ENCODE data around the gene COL11A1. TPM values are rescaled to one million over a fixed set of nuclear protein-coding genes. Genes with fewer than 3 reads are reported as not detected.

COL11A1 gene
- total and polyA plus RNA-seq, 2 of the 13 experiments (the other 11 are each of a cell fraction or from before 2014, with no cell fraction given) = not detected

DNA sequence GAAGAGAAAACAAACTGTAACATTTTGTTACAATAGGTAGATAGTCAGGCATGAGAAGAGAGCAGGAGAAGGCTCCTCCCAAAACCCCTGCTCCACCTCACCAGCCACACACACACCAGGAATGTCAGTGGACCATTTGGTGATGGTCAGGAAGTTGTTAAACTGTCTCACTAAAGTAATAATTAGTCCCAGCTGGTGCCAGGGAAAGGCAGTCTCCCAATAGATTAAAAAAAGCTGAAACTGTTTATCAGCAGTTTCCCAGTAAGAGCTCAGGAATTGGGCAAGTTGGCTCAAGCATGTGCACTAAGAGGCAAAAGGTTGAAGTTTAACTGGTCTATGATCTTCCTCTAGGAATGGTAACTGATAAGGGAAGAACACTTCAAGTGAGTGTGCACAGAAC is 249.6 kb downstream of the COL11A1 start (continued):
- TF ChIP-seq, protein P1, sequence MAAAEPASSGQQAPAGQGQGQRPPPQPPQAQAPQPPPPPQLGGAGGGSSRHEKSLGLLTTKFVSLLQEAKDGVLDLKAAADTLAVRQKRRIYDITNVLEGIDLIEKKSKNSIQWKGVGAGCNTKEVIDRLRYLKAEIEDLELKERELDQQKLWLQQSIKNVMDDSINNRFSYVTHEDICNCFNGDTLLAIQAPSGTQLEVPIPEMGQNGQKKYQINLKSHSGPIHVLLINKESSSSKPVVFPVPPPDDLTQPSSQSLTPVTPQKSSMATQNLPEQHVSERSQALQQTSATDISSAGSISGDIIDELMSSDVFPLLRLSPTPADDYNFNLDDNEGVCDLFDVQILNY (CRISPR knock-in tag; conservative IDR thresholded peaks at IDR 0.05) = no peak
- TF ChIP-seq ZNF564 (CRISPR knock-in tag; IDR thresholded peaks at IDR 0.05) (no peak), ZNF205 (CRISPR knock-in tag; IDR thresholded peaks at IDR 0.05) (no peak), ZMYM3 (CRISPR knock-in tag; IDR thresholded peaks at IDR 0.05) (no peak), CCDC6 (CRISPR knock-in tag; IDR thresholded peaks at IDR 0.05) (no peak), ZNF432 (CRISPR knock-in tag; IDR thresholded peaks at IDR 0.05; ENCODE audit: borderline replicate concordance) (no peak), ZSCAN9 (CRISPR knock-in tag; IDR thresholded peaks at IDR 0.05; ENCODE audit: borderline replicate concordance) (no peak), ZNF337 (CRISPR knock-in tag; IDR thresholded peaks at IDR 0.05; ENCODE audit: borderline replicate concordance, low read depth) (no peak), POLR2AphosphoS2 (IDR thresholded peaks at IDR 0.05; ENCODE audit: low read depth, low read length) (no peak), PHF20 (CRISPR knock-in tag; IDR thresholded peaks at IDR 0.05) (no peak)
- TF ChIP-seq, protein P2, sequence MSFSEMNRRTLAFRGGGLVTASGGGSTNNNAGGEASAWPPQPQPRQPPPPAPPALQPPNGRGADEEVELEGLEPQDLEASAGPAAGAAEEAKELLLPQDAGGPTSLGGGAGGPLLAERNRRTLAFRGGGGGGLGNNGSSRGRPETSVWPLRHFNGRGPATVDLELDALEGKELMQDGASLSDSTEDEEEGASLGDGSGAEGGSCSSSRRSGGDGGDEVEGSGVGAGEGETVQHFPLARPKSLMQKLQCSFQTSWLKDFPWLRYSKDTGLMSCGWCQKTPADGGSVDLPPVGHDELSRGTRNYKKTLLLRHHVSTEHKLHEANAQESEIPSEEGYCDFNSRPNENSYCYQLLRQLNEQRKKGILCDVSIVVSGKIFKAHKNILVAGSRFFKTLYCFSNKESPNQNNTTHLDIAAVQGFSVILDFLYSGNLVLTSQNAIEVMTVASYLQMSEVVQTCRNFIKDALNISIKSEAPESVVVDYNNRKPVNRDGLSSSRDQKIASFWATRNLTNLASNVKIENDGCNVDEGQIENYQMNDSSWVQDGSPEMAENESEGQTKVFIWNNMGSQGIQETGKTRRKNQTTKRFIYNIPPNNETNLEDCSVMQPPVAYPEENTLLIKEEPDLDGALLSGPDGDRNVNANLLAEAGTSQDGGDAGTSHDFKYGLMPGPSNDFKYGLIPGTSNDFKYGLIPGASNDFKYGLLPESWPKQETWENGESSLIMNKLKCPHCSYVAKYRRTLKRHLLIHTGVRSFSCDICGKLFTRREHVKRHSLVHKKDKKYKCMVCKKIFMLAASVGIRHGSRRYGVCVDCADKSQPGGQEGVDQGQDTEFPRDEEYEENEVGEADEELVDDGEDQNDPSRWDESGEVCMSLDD (CRISPR knock-in tag; IDR thresholded peaks at IDR 0.05; ENCODE audit: borderline replicate concordance) = no peak
- TF ChIP-seq, protein P3, sequence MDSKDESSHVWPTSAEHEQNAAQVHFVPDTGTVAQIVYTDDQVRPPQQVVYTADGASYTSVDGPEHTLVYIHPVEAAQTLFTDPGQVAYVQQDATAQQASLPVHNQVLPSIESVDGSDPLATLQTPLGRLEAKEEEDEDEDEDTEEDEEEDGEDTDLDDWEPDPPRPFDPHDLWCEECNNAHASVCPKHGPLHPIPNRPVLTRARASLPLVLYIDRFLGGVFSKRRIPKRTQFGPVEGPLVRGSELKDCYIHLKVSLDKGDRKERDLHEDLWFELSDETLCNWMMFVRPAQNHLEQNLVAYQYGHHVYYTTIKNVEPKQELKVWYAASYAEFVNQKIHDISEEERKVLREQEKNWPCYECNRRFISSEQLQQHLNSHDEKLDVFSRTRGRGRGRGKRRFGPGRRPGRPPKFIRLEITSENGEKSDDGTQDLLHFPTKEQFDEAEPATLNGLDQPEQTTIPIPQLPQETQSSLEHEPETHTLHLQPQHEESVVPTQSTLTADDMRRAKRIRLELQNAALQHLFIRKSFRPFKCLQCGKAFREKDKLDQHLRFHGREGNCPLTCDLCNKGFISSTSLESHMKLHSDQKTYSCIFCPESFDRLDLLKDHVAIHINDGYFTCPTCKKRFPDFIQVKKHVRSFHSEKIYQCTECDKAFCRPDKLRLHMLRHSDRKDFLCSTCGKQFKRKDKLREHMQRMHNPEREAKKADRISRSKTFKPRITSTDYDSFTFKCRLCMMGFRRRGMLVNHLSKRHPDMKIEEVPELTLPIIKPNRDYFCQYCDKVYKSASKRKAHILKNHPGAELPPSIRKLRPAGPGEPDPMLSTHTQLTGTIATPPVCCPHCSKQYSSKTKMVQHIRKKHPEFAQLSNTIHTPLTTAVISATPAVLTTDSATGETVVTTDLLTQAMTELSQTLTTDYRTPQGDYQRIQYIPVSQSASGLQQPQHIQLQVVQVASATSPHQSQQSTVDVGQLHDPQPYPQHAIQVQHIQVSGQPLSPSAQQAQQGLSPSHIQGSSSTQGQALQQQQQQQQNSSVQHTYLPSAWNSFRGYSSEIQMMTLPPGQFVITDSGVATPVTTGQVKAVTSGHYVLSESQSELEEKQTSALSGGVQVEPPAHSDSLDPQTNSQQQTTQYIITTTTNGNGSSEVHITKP (CRISPR knock-in tag; IDR thresholded peaks at IDR 0.05; ENCODE audit: low read depth) = no peak
